Esophagus muscularis mucosa (tissue), 4 donors: ENCODE results near the gene RPRD1A. TPM values are rescaled to one million over a fixed set of nuclear protein-coding genes. Genes with fewer than 3 reads are reported as not detected.

Experiments
- DNase-seq: peaks from one replicate; pipeline ENCODE4 v3.0.0-alpha.2; 2017; ENCODE audit errors: extremely low spot score
- H3K27ac ChIP-seq, 4 donors: fragments of 200-600 bp; sonication (generic); replicated peaks in 1 of 4; 1 replicate in 3 of 4; 2 replicates in 1 of 4; pipeline ENCODE4 v1.5.1; 2016 to 2019; ENCODE audit warnings: mild to moderate bottlenecking in 1 of 4
- H3K27me3 ChIP-seq, 4 donors: fragments of 200-600 bp; sonication (generic); one replicate each; pipeline versions ENCODE4 v1.5.1 to v1.6.0; 2016 to 2019
- H3K36me3 ChIP-seq, 4 donors: fragments of 200-600 bp; sonication (generic); one replicate each; pipeline ENCODE4 v1.5.1; 2016 to 2019
- H3K4me1 ChIP-seq, 4 donors: fragments of 200-600 bp; sonication (generic); one replicate each; pipeline ENCODE4 v1.5.1; 2016 to 2019
- H3K4me3 ChIP-seq, 4 donors: fragments of 200-600 bp; sonication (generic); 1 replicate in 2 of 4; 2 replicates in 2 of 4; pipeline ENCODE4 v1.5.1; 2016 to 2019; ENCODE audit warnings: mild to moderate bottlenecking in 4 of 4, moderate library complexity in 1 of 4
- H3K9me3 ChIP-seq, 4 donors: fragments of 200-600 bp; sonication (generic); 1 replicate in 3 of 4; 2 replicates in 1 of 4; pipeline ENCODE4 v1.5.1; 2016 to 2019
- CTCF ChIP-seq, 3 experiments: fragments of 200-600 bp in 2 of 3; fragments of 450-650 bp in 1 of 3; sonication (generic) in 2 of 3; IDR thresholded peaks; one replicate each; pipeline ENCODE4 v1.5.1; 2017 to 2019; ENCODE audit warnings: antibody characterized with exemption in 3 of 3, mild to moderate bottlenecking in 2 of 3, moderate library complexity in 1 of 3
- EP300 ChIP-seq: sonication (generic); formaldehyde crosslinking; IDR thresholded peaks from one replicate; pipeline ENCODE4 v1.6.1; 2017; ENCODE audit warnings: antibody characterized with exemption
- POLR2A ChIP-seq: fragments of 450-650 bp; IDR thresholded peaks from one replicate; pipeline ENCODE4 v1.6.1; 2017; ENCODE audit warnings: antibody characterized with exemption, moderate library complexity, mild to moderate bottlenecking, low read depth
- POLR2AphosphoS5 ChIP-seq, 2 donors: sonication (generic); formaldehyde crosslinking; IDR thresholded peaks; one replicate each; pipeline ENCODE4 v1.6.1; 2017; ENCODE audit warnings: antibody characterized with exemption in 2 of 2
- WGBS: methylation state at CpG from one replicate; pipeline ENCODE4 v1.1.5; 2018; 5-methylcytosine and 5-hydroxymethylcytosine counted together
- intact Hi-C: fragments of 100-400 bp; cut with DNase I; formaldehyde crosslinking; loops from one replicate; pipeline ENCODE4 v1.15.1; 2023
- total RNA-seq, 4 donors: library from RNA; depleted of rRNA; stranded (reverse); fragments of >200 nt; gene quantifications; one replicate each; pipeline versions ENCODE4 v1.1.0 to v1.2.1, GENCODE V29; 2016

The RPRD1A gene
- total RNA-seq, 4 donors from 2014 or later, result 62.9 to 86.8 (median 77.2) TPM

DNA sequence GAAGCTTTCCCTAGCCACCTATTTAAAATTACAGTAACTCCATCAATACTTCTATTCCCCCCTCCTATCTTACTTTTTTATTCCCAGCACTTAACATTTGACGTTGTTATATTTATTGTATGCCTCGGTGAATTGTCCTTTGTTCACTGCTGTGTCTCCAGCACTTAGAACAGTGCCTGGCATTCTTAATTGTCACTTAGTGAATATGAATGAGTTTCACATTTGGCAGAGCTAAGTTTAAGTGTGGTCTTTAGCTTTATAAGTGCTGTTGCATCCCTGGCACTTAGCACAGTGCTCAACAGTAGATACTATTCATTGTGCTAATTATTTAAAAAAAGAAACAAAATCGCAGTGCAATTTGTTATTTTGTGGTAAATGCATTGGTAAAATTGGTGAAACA is 93.2 kb downstream of the RPRD1A start:
- 84% methylated on average over 3 of the region's 3 CpGs for WGBS
- DNase-seq, result no peak
- no peak for TF ChIP-seq POLR2AphosphoS5 (IDR thresholded peaks at IDR 0.05)
- TF ChIP-seq POLR2A, result no peak
- no peak for TF ChIP-seq CTCF (IDR thresholded peaks at IDR 0.05)
- no peak for TF ChIP-seq EP300
- no peaks in the 10 kb centered on the region for H3K9me3 ChIP-seq
- H3K27ac ChIP-seq, result no peak overlapping the region
- intact Hi-C loops, result loop anchor here (5.0 kb wide), 1 partner anchor 93 kb away; the partner anchor contains the start of gene RPRD1A
- peaks cover 26 to 43% (median 41%) of the 10 kb centered on the region in 4 donors for H3K36me3 ChIP-seq
- no peak overlapping the region for H3K4me3 ChIP-seq
- no peaks in the 10 kb centered on the region for H3K27me3 ChIP-seq
- H3K4me1 ChIP-seq, result peaks cover 12 to 28% (median 26%) of the 10 kb centered on the region in 4 donors

- Histone ChIP-seq H3K27me3 (no peaks in the 10 kb centered on the region), H3K27ac (no peak overlapping the region), H3K4me3 (peak overlapping the region; percentile 75 to 94 (median 86)), H3K36me3 (peaks cover 23 to 38% (median 35%) of the 10 kb centered on the region in 4 donors), H3K9me3 (no peaks in the 10 kb centered on the region), H3K4me1 (peaks cover 12 to 28% (median 26%) of the 10 kb centered on the region in 4 donors)
- no peak for TF ChIP-seq POLR2A
- TF ChIP-seq POLR2AphosphoS5 (IDR thresholded peaks at IDR 0.05), result no peak
- TF ChIP-seq CTCF (IDR thresholded peaks at IDR 0.05), result no peak
- no peak for TF ChIP-seq EP300
- DNase-seq, result no peak
- intact Hi-C loops, result loop anchor here (5.0 kb wide), 1 partner anchor 94 kb away; the partner anchor contains the start of gene RPRD1A
- 93% methylated on average over 12 of the region's 12 CpGs for WGBS
Measured at GRCh38 chr18:35973650-35974049, 93.7 kb downstream of the RPRD1A start.

GRCh38 chr18:35972197-35973000 is 95.0 kb downstream of the RPRD1A start, which contains the start of gene RMP24:
TSS of gene RMP24 (plus strand) at chr18:35972679.
- under 1% methylated on average over 32 of the region's 73 CpGs for whole genome bisulfite sequencing
- peak; percentile 98 for DNase-seq
- Histone ChIP-seq H3K4me1 (peaks cover 12 to 28% (median 26%) of the 10 kb centered on the region in 4 donors), H3K9me3 (no peaks in the 10 kb centered on the region), H3K4me3 (peak within 1 kb of the TSS; percentile 75 to 94 (median 86)), H3K27ac (peak within 1 kb of the TSS; percentile 87 to 94 (median 92)), H3K27me3 (no peaks in the 10 kb centered on the region), H3K36me3 (peaks cover 10 to 25% (median 23%) of the 10 kb centered on the region in 4 donors)
- TF ChIP-seq CTCF (IDR thresholded peaks at IDR 0.05) (no peak), POLR2A (no peak), EP300 (no peak), POLR2AphosphoS5 (IDR thresholded peaks at IDR 0.05) (peak; percentile 82 to 90)
- intact Hi-C loops, result loop anchor here (5.0 kb wide), 1 partner anchor 95 kb away; the partner anchor contains the start of gene RPRD1A

DNA sequence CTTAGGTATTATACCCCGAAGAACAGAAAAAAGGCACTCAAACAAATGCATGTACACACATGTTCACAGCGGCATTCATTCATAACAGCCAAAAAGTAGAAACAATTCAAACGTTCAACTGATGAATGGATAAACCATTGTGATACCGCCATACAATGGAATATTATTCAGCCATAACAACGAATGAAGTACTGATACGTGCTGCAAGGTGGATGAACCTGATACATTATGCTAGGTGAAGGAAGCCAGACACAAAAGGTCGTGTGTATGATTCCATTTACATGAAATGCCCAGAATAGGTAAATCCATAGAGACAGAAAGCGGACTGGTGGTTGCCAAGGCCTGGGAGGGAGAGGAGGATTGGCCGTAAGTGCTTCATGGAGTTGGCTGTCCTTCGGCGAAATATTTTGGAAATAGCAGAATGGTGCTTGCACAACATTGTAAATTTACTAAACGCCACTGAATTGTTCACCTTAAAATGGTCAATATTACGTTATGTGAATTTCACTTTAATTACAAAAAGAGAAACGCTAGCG is 95.6 kb downstream of the RPRD1A start:
- H3K27me3 ChIP-seq, result no peaks in the 10 kb centered on the region
- WGBS, result 28% methylated on average over 15 of the region's 15 CpGs
- H3K4me3 ChIP-seq, result peak overlapping the region; percentile 75 to 94 (median 86)
- H3K9me3 ChIP-seq, result no peaks in the 10 kb centered on the region
- H3K36me3 ChIP-seq, result peaks cover 7 to 19% (median 16%) of the 10 kb centered on the region in 4 donors
- peak overlapping the region; percentile 87 to 94 (median 92) for H3K27ac ChIP-seq
- no peak for DNase-seq
- peaks cover 12 to 28% (median 26%) of the 10 kb centered on the region in 4 donors for H3K4me1 ChIP-seq
- TF ChIP-seq POLR2A (no peak), CTCF (IDR thresholded peaks at IDR 0.05) (no peak), POLR2AphosphoS5 (IDR thresholded peaks at IDR 0.05) (no peak), EP300 (no peak)
- intact Hi-C loops, result loop anchor here (5.0 kb wide), 1 partner anchor 96 kb away; the partner anchor contains the start of gene RPRD1A
